Heart left ventricle (tissue), 16 donors: ENCODE data around the gene MICALL2. TPM values are rescaled to one million over a fixed set of nuclear protein-coding genes. Genes with fewer than 3 reads are reported as not detected.
A peak's percentile ranks its signal among the peaks of the same experiment; 100 is the strongest.

Experiments
- ATAC-seq, 4 donors: fragments of 200-7000 bp; cut with Tn5 transposase; one replicate each; pipeline ENCODE4 v1.9.1; 2020 to 2022; ENCODE audit warnings: moderate library complexity in 4 of 4, mild to moderate bottlenecking in 3 of 4, moderate number of reproducible peaks in 1 of 4
- DNase-seq, 5 donors: peaks; one replicate each; pipeline ENCODE4 v3.0.0-alpha.2; 2020
- H3K27ac ChIP-seq, 12 donors: fragments of 200-600 bp; sonication (generic) in 4 of 12; one replicate each; pipeline versions ENCODE4 v1.5.0 to v1.8.0; 2016 to 2022; ENCODE audit warnings: mild to moderate bottlenecking in 2 of 12
- H3K27me3 ChIP-seq, 9 donors: fragments of 200-600 bp; sonication (generic) in 2 of 9; one replicate each; pipeline versions ENCODE4 v1.5.1 to v1.8.0; 2016 to 2022; ENCODE audit warnings: mild to moderate bottlenecking in 3 of 9
- H3K36me3 ChIP-seq, 9 donors: fragments of 200-600 bp; sonication (generic) in 2 of 9; one replicate each; pipeline versions ENCODE4 v1.5.0 to v1.8.0; 2018 to 2022; ENCODE audit warnings: mild to moderate bottlenecking in 2 of 9
- H3K4me1 ChIP-seq, 12 donors: fragments of 200-600 bp; sonication (generic) in 4 of 12; one replicate each; pipeline versions ENCODE4 v1.5.0 to v1.8.0; 2016 to 2022; ENCODE audit warnings: mild to moderate bottlenecking in 3 of 12
- H3K4me3 ChIP-seq, 12 donors: fragments of 200-600 bp; sonication (generic) in 4 of 12; one replicate each; pipeline versions ENCODE4 v1.5.0 to v1.8.0; 2017 to 2022; ENCODE audit warnings: mild to moderate bottlenecking in 9 of 12, moderate library complexity in 4 of 12
- H3K9me3 ChIP-seq, 12 donors: fragments of 200-600 bp; sonication (generic) in 4 of 12; one replicate each; pipeline versions ENCODE4 v1.5.0 to v1.8.0; 2016 to 2022; ENCODE audit warnings: mild to moderate bottlenecking in 1 of 12
- CTCF ChIP-seq, 12 donors: fragments of 200-600 bp; sonication (generic) in 4 of 12; IDR thresholded peaks; one replicate each; pipeline versions ENCODE4 v1.5.0 to v1.8.0; 2018 to 2022; ENCODE audit warnings: antibody characterized with exemption in 12 of 12, mild to moderate bottlenecking in 5 of 12
- POLR2A ChIP-seq, 2 donors: fragments of 450-650 bp; IDR thresholded peaks; one replicate each; pipeline ENCODE4 v1.6.1; 2017; ENCODE audit warnings: antibody characterized with exemption in 2 of 2, mild to moderate bottlenecking in 2 of 2, moderate library complexity in 2 of 2
- WGBS, 4 donors: extraction: QIAGEN DNeasy Blood & Tissue Kit in 2 of 4; methylation state at CpG; one replicate each; pipeline versions ENCODE4 v1.1.5 to v1.1.7; 2013 to 2018; 5-methylcytosine and 5-hydroxymethylcytosine counted together
- intact Hi-C, 10 donors: fragments of 100-400 bp; cut with DNase I; formaldehyde crosslinking; loops; one replicate each; pipeline versions ENCODE4 v1.11.1 to v1.14.2; 2022
- polyA plus RNA-seq, 2 donors: library from polyadenylated mRNA; stranded (reverse); fragments of 200-250 nt; gene quantifications; one replicate each; pipeline ENCODE4 v1.2.3, GENCODE V29; 2013
- total RNA-seq, 9 donors: library from RNA; depleted of rRNA in 2 of 9; stranded (reverse); fragments of >200 nt in 2 of 9; fragmentation: NEBNext Ultra II Directional in 3 of 9; extraction: Animal tissue kit (Norgen Biotek cat#: 25700) in 3 of 9; gene quantifications; one replicate each; pipeline versions ENCODE4 v1.1.0 to v1.2.4, GENCODE V29; 2016 to 2023
- donor health status: ischemic (EF 13 %, LVEDD 7.1; RV severe dilation, severe dysfunction).
- donor health status: healthy with polysubstance abuse.
- donor health status: DM: no; HTN: yes; CAD: no.
- donor health status: DM: no; HTN: no; CAD: no.
- donor health status: ischemic (EF 25% LVEDD 6.9; RV normal size, moderate dysfunction).
- donor health status: ischemic (EF 25% LVEDD 5.7; RV mildly dilated, moderate dysfunction).
- donor health status: healthy.
- donor health status: DM: yes; HTN: yes; CAD: no.
- donor health status: ischemic (EF 35%, LVEDD 5.7; RV mildly dilated, moderate dysfunction).
- donor health status: nonischemic (EF 11% LVEDD 7.7; RV severe dilation, severe dysfunction).
- donor health status: DM: yes; HTN: yes; CAD: no.
- donor health status: PGD.
- donor health status: ischemic (EF 29% LVEDD 5.4; RV normal size, mild dysfunction).
- donor health status: nonischemic (EF 23%, LVEDD 6.1; RV moderate dilation, normal function).

MICALL2 gene
- total and polyA plus RNA-seq, 11 donors = 2.5 to 18.3 (median 8.4) TPM

- Histone ChIP-seq H3K36me3 (no peaks in the 10 kb centered on the region), H3K27ac (no peak overlapping the region), H3K4me1 (no peaks in the 10 kb centered on the region), H3K27me3 (peaks cover 0 to 51% (median 9%) of the 10 kb centered on the region in 9 donors), H3K9me3 (peaks cover 0 to 30% (median 8%) of the 10 kb centered on the region in 12 donors), H3K4me3 (no peak overlapping the region)
- TF ChIP-seq POLR2A (IDR thresholded peaks at IDR 0.05) = no peak
- no peak for TF ChIP-seq CTCF (IDR thresholded peaks at IDR 0.05)
- no peak for DNase-seq
- no peak for ATAC-seq
- intact Hi-C loops = no loop called here
- WGBS, 4 donors = 83 to 89% (median 84%) methylated on average over 12 of the region's 12 CpGs
These were observed 61.6 kb downstream of the MICALL2 start for GRCh38 chr7:1397491-1398327.

- H3K27me3 ChIP-seq = peaks cover 0 to 51% (median 7%) of the 10 kb centered on the region in 9 donors
- no peak overlapping the region for H3K4me3 ChIP-seq
- WGBS, 4 donors = 68 to 73% (median 71%) methylated on average over 7 of the region's 7 CpGs
- no peaks in the 10 kb centered on the region for H3K36me3 ChIP-seq
- no peak overlapping the region for H3K27ac ChIP-seq
- no peak for DNase-seq
- TF ChIP-seq CTCF (IDR thresholded peaks at IDR 0.05) (no peak), POLR2A (IDR thresholded peaks at IDR 0.05) (no peak)
- no peaks in the 10 kb centered on the region for H3K4me1 ChIP-seq
- peaks cover 0 to 25% (median 6%) of the 10 kb centered on the region in 12 donors for H3K9me3 ChIP-seq
- intact Hi-C loops = no loop called here
- no peak for ATAC-seq
These were observed 63.1 kb downstream of the MICALL2 start for GRCh38 chr7:1396195-1396594.

GRCh38 chr7:1395211-1396070 is 63.8 kb downstream of the MICALL2 start:
- Histone ChIP-seq H3K36me3 (no peaks in the 10 kb centered on the region), H3K4me1 (no peaks in the 10 kb centered on the region), H3K27me3 (peaks cover 0 to 51% (median 7%) of the 10 kb centered on the region in 9 donors), H3K4me3 (no peak overlapping the region), H3K27ac (no peak overlapping the region), H3K9me3 (peaks cover 0 to 25% (median 7%) of the 10 kb centered on the region in 12 donors)
- ATAC-seq = no peak
- WGBS, 4 donors = 59 to 71% (median 67%) methylated on average over 23 to 33 of the region's 33 CpGs
- TF ChIP-seq CTCF (IDR thresholded peaks at IDR 0.05) (no peak), POLR2A (IDR thresholded peaks at IDR 0.05) (no peak)
- peak in 1 of 5 donors; percentile 14 for DNase-seq
- intact Hi-C loops = no loop called here

- DNase-seq (peak in 1 of 5 donors; percentile 4), ATAC-seq (no peak)
- TF ChIP-seq POLR2A (IDR thresholded peaks at IDR 0.05) (no peak), CTCF (IDR thresholded peaks at IDR 0.05) (no peak)
These were observed 64.9 kb downstream of the MICALL2 start for GRCh38 chr7:1394371-1394770.

More at GRCh38 chr7:1394371-1394770, 64.9 kb downstream of the MICALL2 start:
- Histone ChIP-seq H3K9me3 (peaks cover 0 to 25% (median 7%) of the 10 kb centered on the region in 12 donors), H3K4me3 (no peak overlapping the region), H3K27me3 (peaks cover 0 to 51% (median 7%) of the 10 kb centered on the region in 9 donors), H3K36me3 (no peaks in the 10 kb centered on the region), H3K27ac (no peak overlapping the region), H3K4me1 (no peaks in the 10 kb centered on the region)
- 65 to 79% (median 78%) methylated on average over 2 to 4 of the region's 4 CpGs for WGBS, 4 donors
- intact Hi-C loops = no loop called here
